Measurements from ENCODE around the gene LPCAT1.

LPCAT1 gene

DNA sequence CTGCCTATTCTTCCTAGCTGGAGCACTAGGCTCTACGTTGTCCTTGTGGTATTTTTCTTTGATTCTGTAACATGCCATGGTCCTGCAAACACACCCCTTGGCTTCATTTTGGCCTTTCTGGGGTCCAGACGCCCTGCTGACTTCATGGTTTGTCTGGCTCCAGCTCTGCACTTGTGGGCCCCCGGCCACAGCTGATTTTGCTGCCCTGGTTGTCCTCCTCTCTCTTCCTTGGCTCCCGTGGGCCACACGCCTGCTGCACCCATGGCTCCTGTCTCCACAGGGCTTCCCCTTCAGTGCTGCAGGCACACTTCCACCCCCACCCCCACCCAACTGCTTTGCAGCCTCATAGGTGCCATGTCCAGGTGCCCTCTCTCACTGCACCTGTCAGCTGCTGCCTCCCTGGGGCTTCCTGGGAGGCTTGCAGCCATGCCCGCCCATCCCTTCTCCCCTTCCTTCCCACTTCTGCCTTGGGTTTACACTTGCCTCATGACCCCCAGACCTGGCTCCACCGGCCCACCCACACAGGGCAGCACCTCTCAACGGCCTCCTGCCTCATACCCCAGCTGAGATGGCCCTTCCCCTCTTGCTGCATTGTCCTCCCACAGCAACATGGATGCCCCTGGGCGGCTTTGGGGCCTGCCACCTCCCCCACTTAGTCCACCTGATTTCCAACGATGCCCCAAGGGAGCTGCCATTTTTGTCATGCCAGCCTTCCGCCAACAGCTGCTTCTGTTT lies 104.1 kb downstream of the LPCAT1 start:
- DNase-seq: no peak

DNA sequence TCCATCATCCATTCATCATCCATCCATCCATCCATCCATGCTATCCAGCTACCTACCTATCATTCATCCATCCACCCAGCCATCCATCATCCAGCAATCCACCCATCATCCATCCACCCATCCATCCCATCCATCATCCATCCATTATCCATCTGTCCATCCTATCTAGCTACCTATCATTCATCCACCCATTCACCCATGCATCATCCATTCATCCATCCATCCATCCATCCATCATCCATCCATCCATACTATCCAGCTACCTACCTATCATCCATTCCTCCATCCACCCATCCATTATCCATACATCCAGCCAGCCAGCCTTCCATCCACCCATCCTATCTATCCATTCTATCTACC lies 104.9 kb downstream of the LPCAT1 start:
- no peak for DNase-seq

DNA sequence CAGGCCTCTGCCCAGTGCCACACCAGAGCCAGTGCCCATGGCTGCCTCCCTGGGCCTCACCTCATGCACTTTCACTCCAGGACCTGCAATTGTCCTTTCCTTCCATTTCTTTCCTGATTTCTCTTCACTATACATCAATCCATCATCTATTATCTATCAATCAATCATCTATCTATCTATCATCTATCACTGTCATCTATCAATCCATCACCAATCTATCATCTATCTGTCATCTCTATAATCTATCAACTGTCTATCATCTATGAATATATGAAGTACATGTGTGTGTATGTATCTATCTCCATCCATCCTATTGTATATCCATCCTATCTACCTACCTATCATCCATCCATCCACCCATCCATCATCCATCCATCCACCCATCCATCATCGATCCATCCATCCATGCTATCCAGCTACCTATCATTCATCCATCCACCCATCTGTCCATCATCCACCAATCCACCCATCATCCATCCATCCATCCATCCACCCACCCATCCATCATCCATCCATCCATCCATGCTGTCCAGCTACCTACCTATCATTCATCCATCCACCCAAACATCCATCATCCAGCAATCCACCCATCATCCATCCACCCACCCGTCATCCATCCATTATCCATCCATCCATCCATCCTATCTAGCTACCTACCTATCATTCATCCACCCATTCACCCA lies 105.4 kb downstream of the LPCAT1 start:
- DNase-seq: no peak

DNA sequence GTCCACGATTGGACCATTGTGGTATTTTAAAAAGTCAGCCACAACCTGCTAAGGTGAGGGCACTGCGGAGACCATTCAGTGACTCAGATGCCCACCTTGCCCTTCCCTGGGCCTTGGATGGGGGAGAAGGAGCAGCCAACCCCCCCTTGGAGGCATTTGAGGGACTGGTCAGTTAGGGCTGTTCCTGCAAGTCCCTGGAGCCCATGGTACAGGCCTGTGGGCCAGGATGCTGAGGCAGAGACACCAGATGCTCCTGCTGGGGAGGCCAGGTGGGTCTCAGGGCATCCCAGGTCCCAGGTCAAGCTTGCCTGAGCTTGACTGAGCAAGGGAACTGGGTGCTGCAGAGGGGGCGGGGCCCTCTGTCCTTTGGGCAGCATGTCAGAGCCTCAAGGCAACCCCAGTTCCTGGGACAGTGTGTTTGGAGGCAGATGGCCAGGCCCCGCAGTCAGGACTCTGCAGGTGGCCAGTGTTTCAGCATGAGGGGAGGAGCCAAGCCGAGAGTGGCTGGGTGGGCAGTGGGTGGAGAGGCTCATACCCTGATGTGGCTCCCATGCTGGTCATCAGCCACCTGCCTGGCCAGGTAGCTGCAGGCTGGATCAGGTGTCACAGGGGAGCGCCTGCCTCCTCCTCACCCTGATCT lies 106.1 kb downstream of the LPCAT1 start:
- DNase-seq: no peak

DNA sequence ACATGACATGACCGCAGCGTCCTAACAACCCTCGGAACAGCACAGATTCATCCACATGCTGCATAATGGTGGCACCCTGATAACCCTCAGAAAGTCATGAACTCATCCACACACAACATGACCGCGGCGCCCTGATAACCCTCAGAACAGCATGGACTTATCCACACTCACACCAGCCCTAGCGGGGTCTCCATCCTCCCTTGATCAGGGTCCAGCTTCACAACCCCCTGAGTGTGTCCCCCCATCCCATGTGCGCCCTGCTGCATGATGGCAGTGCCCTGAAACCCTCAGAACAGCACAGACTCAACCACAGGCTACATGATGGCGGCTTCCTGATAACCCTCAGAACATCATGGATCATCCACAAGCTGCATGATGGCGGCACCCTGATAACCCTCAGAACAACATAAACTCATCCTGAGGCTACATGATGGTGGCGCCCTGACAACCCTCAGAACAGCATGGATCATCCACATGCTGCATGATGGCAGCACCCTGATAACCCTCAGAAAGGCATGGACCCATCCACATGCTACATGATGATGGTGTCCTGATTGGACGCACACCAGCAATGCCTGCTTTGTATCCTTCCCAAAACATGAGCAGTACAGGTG lies 106.8 kb downstream of the LPCAT1 start:
- no peak for DNase-seq

DNA sequence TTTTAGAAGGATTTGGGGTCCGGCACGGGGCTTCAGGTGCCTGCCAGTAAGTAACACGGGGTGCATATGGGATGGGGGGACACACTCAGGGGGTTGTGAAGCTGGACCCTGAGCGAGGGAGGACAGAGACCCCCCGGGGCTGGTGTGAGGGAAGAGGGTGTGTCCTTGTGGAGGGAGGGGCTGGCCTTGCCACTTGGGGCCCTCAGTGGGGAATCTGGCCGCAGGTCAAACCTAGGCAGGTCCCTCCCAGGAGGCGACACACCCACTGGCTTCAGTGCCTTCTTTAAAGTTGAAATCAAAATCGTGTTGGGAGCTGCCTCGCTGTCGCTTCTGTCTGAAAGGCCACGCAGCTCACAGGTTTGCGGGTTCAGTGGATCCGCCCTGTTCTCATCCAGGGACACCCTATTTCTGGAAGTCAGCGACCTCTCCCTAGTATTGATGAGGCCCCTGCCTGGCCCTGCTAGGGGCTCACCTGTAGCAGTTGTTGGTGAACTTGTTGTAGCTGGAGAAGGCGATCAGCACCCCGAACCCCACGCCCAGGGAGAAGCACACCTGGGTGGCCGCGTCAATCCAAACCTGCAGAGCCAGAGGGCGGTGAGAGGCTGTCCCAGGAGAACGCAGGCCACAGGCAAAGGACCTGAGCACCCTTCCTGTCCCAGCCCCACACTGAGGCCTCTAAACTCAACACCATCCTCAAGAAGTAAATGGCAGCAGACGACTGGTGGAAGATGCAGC lies 108.0 kb downstream of the LPCAT1 start:
- no peak for DNase-seq

DNA sequence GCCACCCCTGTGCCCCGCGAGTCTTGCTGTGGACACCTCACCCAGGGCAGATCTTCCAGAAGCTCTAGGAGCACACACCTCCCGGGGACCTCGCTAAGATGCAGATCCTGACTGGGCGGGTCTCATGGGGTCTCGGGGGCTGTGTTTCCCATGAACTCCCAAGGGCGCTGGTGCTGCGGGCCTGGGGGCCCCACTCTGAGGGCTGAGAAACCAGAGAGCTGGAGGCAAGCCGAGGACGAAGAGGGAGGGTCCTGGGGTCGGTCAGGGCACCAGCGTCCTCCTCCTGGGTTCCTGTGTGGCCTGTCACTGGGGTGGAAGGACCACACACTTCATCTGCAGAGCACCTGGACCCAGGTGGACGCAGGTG lies 108.7 kb downstream of the LPCAT1 start:
- no peak for DNase-seq

DNA sequence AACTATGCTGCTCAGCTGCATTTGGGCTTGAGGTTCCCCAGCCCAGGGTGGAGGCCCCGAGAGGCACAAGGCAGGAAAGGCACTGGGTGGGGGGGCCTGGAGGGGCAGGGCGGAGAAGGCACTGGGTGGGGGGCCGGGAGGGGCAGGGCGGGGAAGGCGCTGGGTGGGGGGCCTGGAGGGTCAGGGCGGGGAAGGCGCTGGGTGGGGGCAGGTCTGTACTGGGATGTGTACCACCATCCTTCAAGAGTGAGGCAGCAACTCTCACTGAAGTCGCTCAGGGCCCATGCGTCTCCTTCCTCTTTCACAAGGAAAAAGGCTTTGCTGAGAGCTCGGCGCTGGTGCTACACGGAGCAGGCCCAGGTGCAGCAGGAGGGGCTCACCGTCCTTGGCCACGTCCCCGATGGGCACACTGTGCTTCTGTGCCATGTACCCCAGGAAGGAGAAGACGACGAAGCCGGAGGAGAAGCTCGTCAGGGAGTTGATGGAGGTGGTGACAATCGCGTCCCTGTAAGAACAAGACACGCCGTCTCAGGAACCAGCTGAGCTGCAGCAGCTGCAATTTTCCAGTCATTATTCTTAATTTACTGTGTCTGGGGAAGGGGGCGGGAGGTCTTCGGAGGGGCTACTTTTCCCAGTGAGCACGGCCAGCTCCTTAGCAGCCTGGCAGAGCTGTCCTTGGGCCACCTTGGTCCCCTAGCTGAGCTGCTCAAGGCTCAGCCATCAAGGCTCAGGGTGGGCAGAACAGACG lies 109.3 kb downstream of the LPCAT1 start:
- peak in 1 of 2 experiments; percentile 26 for DNase-seq

DNA sequence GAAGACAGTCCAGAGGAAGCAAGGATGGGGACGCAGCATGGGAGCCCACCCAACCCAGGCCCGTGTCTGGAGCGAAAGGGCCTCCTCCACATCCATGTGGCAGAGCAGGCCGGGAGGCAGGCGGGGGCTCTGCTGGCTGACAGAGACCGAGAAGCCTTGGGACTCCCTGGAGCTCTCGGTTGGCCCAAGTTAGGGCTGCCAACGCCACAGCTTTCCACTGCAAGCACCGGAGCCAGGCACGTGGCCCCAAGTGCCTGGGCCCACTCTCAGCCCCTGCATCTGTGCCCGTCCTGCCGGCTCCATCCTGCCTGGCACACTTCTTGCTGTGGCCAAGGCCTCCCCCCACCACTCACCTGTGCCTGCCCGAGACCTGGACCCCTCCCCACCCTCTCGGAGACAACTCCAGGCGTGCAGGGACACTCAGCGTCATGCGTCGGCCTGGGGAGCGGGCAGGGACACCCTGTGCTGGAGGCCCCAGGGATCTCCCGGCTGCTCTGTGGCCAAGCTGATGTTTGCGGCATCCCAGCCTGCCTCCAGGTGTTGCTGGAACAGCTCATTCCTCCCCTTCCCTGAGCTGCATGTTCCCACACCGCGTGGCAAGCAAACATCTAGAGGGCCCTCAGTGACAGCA lies 110.0 kb downstream of the LPCAT1 start:
- DNase-seq: no peak

DNA sequence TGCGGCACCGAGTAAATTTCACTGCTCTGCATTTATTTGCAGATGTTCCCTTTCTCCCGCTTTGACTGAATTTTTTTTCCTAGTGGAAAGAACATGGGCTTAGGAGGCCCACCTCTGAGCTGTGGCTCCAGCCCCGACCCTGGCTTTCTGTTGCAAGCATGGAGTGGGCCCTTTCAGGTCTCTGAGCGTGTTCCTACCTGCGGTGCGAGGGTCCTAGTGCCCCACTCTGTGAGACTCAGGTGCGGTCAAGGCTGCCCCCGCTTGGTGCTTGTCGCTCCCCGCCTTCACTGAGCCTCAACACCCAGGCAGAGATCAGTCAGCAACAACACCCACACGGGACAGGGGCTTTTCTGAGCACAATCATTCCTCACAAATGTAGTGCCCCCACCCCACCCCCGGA lies 110.5 kb downstream of the LPCAT1 start:
- no peak for DNase-seq

DNA sequence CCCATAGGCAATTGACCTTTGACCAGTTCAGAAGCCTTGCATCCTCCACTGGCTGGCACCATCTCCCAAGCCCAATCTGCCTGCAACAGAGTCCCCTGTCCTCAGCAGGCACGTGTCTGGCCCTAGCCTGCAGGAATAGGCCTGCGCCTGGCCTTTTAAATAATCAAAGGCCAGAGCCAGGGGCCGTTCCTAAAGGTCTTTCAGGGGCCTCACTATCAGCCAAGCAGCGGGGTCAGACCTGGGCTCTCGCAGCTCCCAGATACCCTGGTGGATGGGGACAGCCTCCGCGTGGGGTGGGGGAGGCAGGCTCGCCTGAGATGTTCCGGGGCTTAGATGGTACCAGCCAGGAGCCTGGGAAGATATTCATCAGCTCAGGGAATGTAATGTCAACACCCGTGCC lies 111.1 kb downstream of the LPCAT1 start:
- no peak for DNase-seq

DNA sequence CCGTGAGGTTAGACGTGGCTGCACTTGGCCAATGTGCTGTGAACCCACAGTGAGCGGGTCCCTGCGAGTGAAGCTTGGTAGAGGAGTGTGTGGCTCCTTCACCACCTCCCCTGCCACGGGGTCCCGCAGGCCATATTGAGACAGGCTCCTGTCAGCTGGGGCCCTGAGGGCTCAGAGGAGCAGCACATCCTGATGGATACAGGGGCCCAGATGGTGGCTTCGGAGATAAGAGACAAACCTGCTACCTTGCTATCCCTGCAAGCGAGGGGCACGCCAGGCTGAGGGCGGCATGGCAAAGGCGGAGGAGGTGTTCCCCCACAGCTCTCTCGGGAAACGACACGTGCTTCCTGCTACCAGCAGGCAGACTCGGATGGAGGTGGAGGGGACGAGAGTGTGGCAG lies 111.6 kb downstream of the LPCAT1 start:
- DNase-seq: no peak
